Measurements from ENCODE around the gene KRTAP3-3.
"Not testable (repeated sequence)": the region's sequence is repeated elsewhere in the genome, so short reads cannot be mapped to it uniquely, and the experiment has no call there.

KRTAP3-3 gene

GRCh38 chr17:41003926-41004325 is 10.0 kb upstream of the KRTAP3-3 start:
- no peak overlapping the region for H3K4me3 ChIP-seq (ENCODE audit: low read length in 2 of 2)
- no peaks in the 10 kb centered on the region for H3K4me1 ChIP-seq (ENCODE audit: control insufficient read depth, insufficient read depth, low read length)
- no peak overlapping the region for H3K9ac ChIP-seq (ENCODE audit: low read length in 2 of 2)
- no peaks in the 10 kb centered on the region for H3K9me3 ChIP-seq (ENCODE audit: control insufficient read depth in 2 of 2, low read length in 2 of 2)
- H3K36me3 ChIP-seq (ENCODE audit: control insufficient read depth in 2 of 2, insufficient read depth in 2 of 2, low read length in 2 of 2), result no peaks in the 10 kb centered on the region
- no peak overlapping the region for H3K27ac ChIP-seq (ENCODE audit: low read length)
- H3K27me3 ChIP-seq (ENCODE audit: control insufficient read depth in 1 of 2, insufficient read depth in 2 of 2, low read length in 2 of 2), result no peaks in the 10 kb centered on the region

DNA sequence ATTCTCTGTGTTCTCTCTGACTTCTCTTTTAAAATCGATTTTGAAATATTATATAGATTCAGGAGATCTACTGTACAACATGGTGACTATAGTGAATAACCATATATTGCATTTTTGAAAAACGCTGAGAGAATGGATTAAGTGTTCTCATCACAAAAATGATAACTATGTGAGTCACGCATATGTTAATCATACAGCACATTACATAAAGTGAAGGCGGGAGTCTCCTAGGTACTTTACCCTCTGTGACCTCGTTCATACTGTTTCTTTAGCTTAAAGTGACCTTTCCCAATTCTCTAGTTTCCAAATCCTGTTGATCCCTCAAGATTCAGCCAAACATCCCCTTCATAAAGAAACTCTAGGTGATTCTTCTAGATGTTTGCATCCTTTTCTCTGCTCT is 8.8 kb upstream of the KRTAP3-3 start:
- H3K9me3 ChIP-seq (ENCODE audit: control insufficient read depth in 2 of 2, low read length in 2 of 2), result no peaks in the 10 kb centered on the region
- no peak overlapping the region for H3K4me3 ChIP-seq (ENCODE audit: low read length in 2 of 2)
- H3K36me3 ChIP-seq (ENCODE audit: control insufficient read depth in 2 of 2, insufficient read depth in 2 of 2, low read length in 2 of 2), result no peaks in the 10 kb centered on the region
- no peaks in the 10 kb centered on the region for H3K4me1 ChIP-seq (ENCODE audit: control insufficient read depth, insufficient read depth, low read length)
- no peak overlapping the region for H3K9ac ChIP-seq (ENCODE audit: low read length in 2 of 2)
- no peaks in the 10 kb centered on the region for H3K27me3 ChIP-seq (ENCODE audit: control insufficient read depth in 1 of 2, insufficient read depth in 2 of 2, low read length in 2 of 2)
- no peak overlapping the region for H3K27ac ChIP-seq (ENCODE audit: low read length)

DNA sequence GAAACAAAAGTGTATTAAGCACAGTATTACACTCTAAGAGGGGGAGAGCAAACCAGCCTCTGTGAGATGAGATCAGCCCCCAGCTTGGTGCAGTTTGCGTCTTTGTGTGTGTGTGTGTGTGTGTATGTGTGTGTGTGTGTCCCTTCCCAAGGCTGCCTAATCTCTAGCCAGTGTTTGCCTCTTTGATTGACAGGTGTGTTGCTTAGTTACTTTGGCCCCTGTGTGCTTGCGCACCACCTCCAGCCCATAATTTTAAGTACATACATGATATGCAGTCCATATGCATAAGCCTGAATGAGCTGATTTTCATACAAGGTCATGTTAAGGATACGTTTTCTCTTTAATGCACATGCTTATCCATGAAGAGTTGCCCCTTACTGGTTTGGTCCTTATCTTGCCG is 7.8 kb upstream of the KRTAP3-3 start:
- no peaks in the 10 kb centered on the region for H3K9me3 ChIP-seq (ENCODE audit: control insufficient read depth in 2 of 2, low read length in 2 of 2)
- no peak overlapping the region for H3K9ac ChIP-seq (ENCODE audit: low read length in 2 of 2)
- no peaks in the 10 kb centered on the region for H3K36me3 ChIP-seq (ENCODE audit: control insufficient read depth in 2 of 2, insufficient read depth in 2 of 2, low read length in 2 of 2)
- H3K4me1 ChIP-seq (ENCODE audit: control insufficient read depth, insufficient read depth, low read length), result no peaks in the 10 kb centered on the region
- H3K27me3 ChIP-seq (ENCODE audit: control insufficient read depth in 1 of 2, insufficient read depth in 2 of 2, low read length in 2 of 2), result no peaks in the 10 kb centered on the region
- H3K27ac ChIP-seq (ENCODE audit: low read length), result no peak overlapping the region
- H3K4me3 ChIP-seq (ENCODE audit: low read length in 2 of 2), result no peak overlapping the region

GRCh38 chr17:40999563-40999962 is 5.6 kb upstream of the KRTAP3-3 start, which contains the start of gene KRTAP3-2:
KRTAP3-2 (minus strand) TSS chr17:40999906; CDS start chr17:40999853, 53 bp downstream.
- not testable (repeated sequence) for H3K27ac ChIP-seq (ENCODE audit: low read length); H3K4me1 ChIP-seq (ENCODE audit: control insufficient read depth, insufficient read depth, low read length); H3K4me3 ChIP-seq (ENCODE audit: low read length in 2 of 2); H3K36me3 ChIP-seq (ENCODE audit: control insufficient read depth in 2 of 2, insufficient read depth in 2 of 2, low read length in 2 of 2); H3K27me3 ChIP-seq (ENCODE audit: control insufficient read depth in 1 of 2, insufficient read depth in 2 of 2, low read length in 2 of 2); H3K9me3 ChIP-seq (ENCODE audit: control insufficient read depth in 2 of 2, low read length in 2 of 2); H3K9ac ChIP-seq (ENCODE audit: low read length in 2 of 2)

GRCh38 chr17:40997361-40997760 is 3.4 kb upstream of the KRTAP3-3 start:
- H3K27ac ChIP-seq (ENCODE audit: low read length), result no peak overlapping the region
- H3K9me3 ChIP-seq (ENCODE audit: control insufficient read depth in 2 of 2, low read length in 2 of 2), result peaks cover 0 to 3% of the 10 kb centered on the region in 2 donors
- no peaks in the 10 kb centered on the region for H3K27me3 ChIP-seq (ENCODE audit: control insufficient read depth in 1 of 2, insufficient read depth in 2 of 2, low read length in 2 of 2)
- H3K4me3 ChIP-seq (ENCODE audit: low read length in 2 of 2), result no peak overlapping the region
- H3K4me1 ChIP-seq (ENCODE audit: control insufficient read depth, insufficient read depth, low read length), result no peaks in the 10 kb centered on the region
- H3K9ac ChIP-seq (ENCODE audit: low read length in 2 of 2), result no peak overlapping the region
- H3K36me3 ChIP-seq (ENCODE audit: control insufficient read depth in 2 of 2, insufficient read depth in 2 of 2, low read length in 2 of 2), result no peaks in the 10 kb centered on the region

DNA sequence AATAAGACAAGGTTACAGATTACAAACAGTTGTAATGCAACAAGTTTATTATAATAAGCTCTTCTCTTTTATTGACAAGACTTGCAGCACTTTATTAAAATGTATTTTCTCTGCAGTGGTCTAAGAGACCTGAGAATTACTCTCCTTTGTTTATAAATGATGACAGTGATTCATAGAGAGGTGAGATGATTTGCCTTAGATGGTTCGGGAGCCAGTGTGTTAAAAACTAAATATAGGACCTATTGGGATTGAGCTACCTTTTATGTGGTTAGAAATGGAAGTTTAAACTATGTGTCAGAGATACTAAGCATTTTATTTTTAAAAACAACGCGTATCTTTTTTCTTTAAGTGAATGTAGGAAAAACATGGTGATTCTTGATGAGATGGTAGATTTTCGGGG is 2.9 kb upstream of the KRTAP3-3 start:
- no peaks in the 10 kb centered on the region for H3K27me3 ChIP-seq (ENCODE audit: control insufficient read depth in 1 of 2, insufficient read depth in 2 of 2, low read length in 2 of 2)
- no peak overlapping the region for H3K4me3 ChIP-seq (ENCODE audit: low read length in 2 of 2)
- no peaks in the 10 kb centered on the region for H3K36me3 ChIP-seq (ENCODE audit: control insufficient read depth in 2 of 2, insufficient read depth in 2 of 2, low read length in 2 of 2)
- no peaks in the 10 kb centered on the region for H3K4me1 ChIP-seq (ENCODE audit: control insufficient read depth, insufficient read depth, low read length)
- H3K27ac ChIP-seq (ENCODE audit: low read length), result no peak overlapping the region
- H3K9me3 ChIP-seq (ENCODE audit: control insufficient read depth in 2 of 2, low read length in 2 of 2), result peaks cover 0 to 3% of the 10 kb centered on the region in 2 donors
- no peak overlapping the region for H3K9ac ChIP-seq (ENCODE audit: low read length in 2 of 2)

DNA sequence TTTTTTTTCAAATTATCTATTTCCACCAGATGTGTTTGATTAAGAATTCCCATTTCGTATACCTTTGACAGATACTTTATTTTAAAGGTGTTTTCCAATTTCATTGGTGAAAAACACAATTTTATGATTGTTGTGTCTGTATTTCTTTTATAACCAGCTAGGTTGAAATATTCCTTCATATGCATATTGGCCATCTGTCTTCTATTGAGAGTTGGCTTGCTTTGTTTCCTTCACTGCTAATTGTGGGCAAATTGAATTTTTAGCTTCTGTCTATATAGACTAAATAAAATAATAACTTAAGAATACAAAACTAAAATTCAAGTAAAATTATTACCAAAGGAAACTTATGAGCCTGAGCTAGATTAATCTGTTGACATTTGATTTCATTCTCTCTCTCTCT is 1.2 kb upstream of the KRTAP3-3 start:
- Histone ChIP-seq H3K9ac (ENCODE audit: low read length in 2 of 2) (no peak overlapping the region), H3K27me3 (ENCODE audit: control insufficient read depth in 1 of 2, insufficient read depth in 2 of 2, low read length in 2 of 2) (no peaks in the 10 kb centered on the region), H3K27ac (ENCODE audit: low read length) (no peak overlapping the region), H3K4me3 (ENCODE audit: low read length in 2 of 2) (no peak overlapping the region), H3K9me3 (ENCODE audit: control insufficient read depth in 2 of 2, low read length in 2 of 2) (peaks cover 0 to 3% of the 10 kb centered on the region in 2 donors), H3K36me3 (ENCODE audit: control insufficient read depth in 2 of 2, insufficient read depth in 2 of 2, low read length in 2 of 2) (no peaks in the 10 kb centered on the region), H3K4me1 (ENCODE audit: control insufficient read depth, insufficient read depth, low read length) (no peaks in the 10 kb centered on the region)

DNA sequence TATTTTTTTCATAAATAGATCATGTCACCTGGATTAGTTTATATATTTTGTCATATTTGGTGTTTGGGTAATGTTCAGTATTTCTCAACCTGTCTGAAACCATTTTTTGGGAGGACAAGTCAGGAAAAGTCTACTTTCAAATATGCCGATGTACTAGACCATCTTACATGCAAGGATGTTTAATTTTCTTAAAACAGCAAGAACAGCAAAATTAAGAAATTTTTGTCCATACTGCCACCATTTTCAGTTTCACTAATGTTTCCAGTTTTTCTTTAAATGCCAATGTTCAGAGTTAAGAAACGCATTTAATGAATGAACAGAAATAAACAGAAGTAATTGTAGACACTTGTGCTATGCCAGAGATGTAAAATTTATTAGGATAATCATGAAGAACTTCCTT is 880 bp downstream of the KRTAP3-3 start:
- Histone ChIP-seq H3K9me3 (ENCODE audit: control insufficient read depth in 2 of 2, low read length in 2 of 2) (peaks cover 0 to 3% of the 10 kb centered on the region in 2 donors), H3K4me3 (ENCODE audit: low read length in 2 of 2) (no peak overlapping the region), H3K4me1 (ENCODE audit: control insufficient read depth, insufficient read depth, low read length) (no peaks in the 10 kb centered on the region), H3K36me3 (ENCODE audit: control insufficient read depth in 2 of 2, insufficient read depth in 2 of 2, low read length in 2 of 2) (no peaks in the 10 kb centered on the region), H3K9ac (ENCODE audit: low read length in 2 of 2) (no peak overlapping the region), H3K27me3 (ENCODE audit: control insufficient read depth in 1 of 2, insufficient read depth in 2 of 2, low read length in 2 of 2) (no peaks in the 10 kb centered on the region), H3K27ac (ENCODE audit: low read length) (no peak overlapping the region)

GRCh38 chr17:40992666-40993065 is 1.3 kb downstream of the KRTAP3-3 start:
- H3K9ac ChIP-seq (ENCODE audit: low read length in 2 of 2), result no peak overlapping the region
- peaks cover 0 to 3% of the 10 kb centered on the region in 2 donors for H3K9me3 ChIP-seq (ENCODE audit: control insufficient read depth in 2 of 2, low read length in 2 of 2)
- H3K4me3 ChIP-seq (ENCODE audit: low read length in 2 of 2), result no peak overlapping the region
- H3K36me3 ChIP-seq (ENCODE audit: control insufficient read depth in 2 of 2, insufficient read depth in 2 of 2, low read length in 2 of 2), result no peaks in the 10 kb centered on the region
- no peak overlapping the region for H3K27ac ChIP-seq (ENCODE audit: low read length)
- no peaks in the 10 kb centered on the region for H3K4me1 ChIP-seq (ENCODE audit: control insufficient read depth, insufficient read depth, low read length)
- no peaks in the 10 kb centered on the region for H3K27me3 ChIP-seq (ENCODE audit: control insufficient read depth in 1 of 2, insufficient read depth in 2 of 2, low read length in 2 of 2)

DNA sequence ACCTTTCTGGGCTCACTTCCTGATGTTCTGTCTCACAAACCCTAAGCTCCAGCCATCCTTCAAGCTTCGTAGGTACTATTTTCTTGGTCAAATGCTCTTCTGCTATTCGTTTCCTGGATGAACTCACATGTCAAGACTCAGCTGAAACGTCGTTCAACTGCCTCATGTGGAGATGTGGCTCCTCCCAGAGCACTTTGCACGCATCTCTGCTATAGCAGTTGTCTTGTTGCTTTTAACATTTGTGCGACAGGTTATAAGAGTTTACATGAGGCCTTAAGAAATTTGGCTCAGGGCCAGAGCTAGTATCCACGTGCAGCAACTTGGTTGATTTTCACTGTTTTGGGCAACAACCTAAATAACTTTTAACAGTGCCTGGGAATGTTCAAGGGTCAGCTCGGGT is 7.0 kb downstream of the KRTAP3-3 start:
- Histone ChIP-seq H3K9me3 (ENCODE audit: control insufficient read depth in 2 of 2, low read length in 2 of 2) (no peaks in the 10 kb centered on the region), H3K4me3 (ENCODE audit: low read length in 2 of 2) (no peak overlapping the region), H3K4me1 (ENCODE audit: control insufficient read depth, insufficient read depth, low read length) (no peaks in the 10 kb centered on the region), H3K9ac (ENCODE audit: low read length in 2 of 2) (no peak overlapping the region), H3K27ac (ENCODE audit: low read length) (no peak overlapping the region), H3K36me3 (ENCODE audit: control insufficient read depth in 2 of 2, insufficient read depth in 2 of 2, low read length in 2 of 2) (no peaks in the 10 kb centered on the region), H3K27me3 (ENCODE audit: control insufficient read depth in 1 of 2, insufficient read depth in 2 of 2, low read length in 2 of 2) (peaks cover 0 to 2% of the 10 kb centered on the region in 2 donors)

GRCh38 chr17:40984226-40984625 is 9.7 kb downstream of the KRTAP3-3 start, which contains the start of gene KRT40:
KRT40 (minus strand) TSS chr17:40984326; CDS start chr17:40984273, 53 bp downstream.
- Histone ChIP-seq H3K4me3 (ENCODE audit: low read length in 2 of 2) (no peak within 1 kb of the TSS), H3K27me3 (ENCODE audit: control insufficient read depth in 1 of 2, insufficient read depth in 2 of 2, low read length in 2 of 2) (peaks cover 0 to 6% of the 10 kb centered on the region in 2 donors), H3K36me3 (ENCODE audit: control insufficient read depth in 2 of 2, insufficient read depth in 2 of 2, low read length in 2 of 2) (no peaks in the 10 kb centered on the region), H3K27ac (ENCODE audit: low read length) (no peak within 1 kb of the TSS), H3K9ac (ENCODE audit: low read length in 2 of 2) (no peak within 1 kb of the TSS), H3K9me3 (ENCODE audit: control insufficient read depth in 2 of 2, low read length in 2 of 2) (no peaks in the 10 kb centered on the region), H3K4me1 (ENCODE audit: control insufficient read depth, insufficient read depth, low read length) (peaks cover 3% of the 10 kb centered on the region)

Measured in stomach smooth muscle (tissue), 2 donors.